HEK293 (cell line): ENCODE measurements around the gene ADCY3.

ENCODE experiments used
- CTCF ChIA-PET: fragments of 350-600 bp; formaldehyde crosslinking; extraction: SDS; loops from one replicate; lab custom pipeline; 2021; ENCODE audit warnings: antibody characterized with exemption; lab: Yijun Ruan, JAX
- POLR2A ChIA-PET: fragments of 300-600 bp; formaldehyde crosslinking; extraction: SDS; loops from one replicate; lab custom pipeline; 2020; ENCODE audit warnings: antibody characterized with exemption, inconsistent platforms; lab: Yijun Ruan, JAX
- H3K27ac ChIP-seq: fragments of 200-500 bp; sonication (Bioruptor generic); 2 replicates; pipeline ENCODE4 v1.5.1; 2014; ENCODE audit warnings: low read depth, low read length, control low read depth, inconsistent platforms; ENCODE audit errors: extremely low read depth
- H3K36me3 ChIP-seq, 2 experiments: fragments of 200-500 bp in 1 of 2; sonication (Bioruptor generic) in 1 of 2; 1 replicate in 1 of 2; 2 replicates in 1 of 2; pipeline ENCODE4 v1.5.1; 2014 to 2017; ENCODE audit warnings: inconsistent platforms in 2 of 2, low read length in 2 of 2; ENCODE audit not compliant: control insufficient read depth in 2 of 2, insufficient read depth in 1 of 2
- H3K4me1 ChIP-seq: fragments of 200-500 bp; sonication (Bioruptor generic); 2 replicates; pipeline ENCODE4 v1.5.1; 2014; ENCODE audit warnings: mild to moderate bottlenecking, low read length, inconsistent platforms; ENCODE audit not compliant: control insufficient read depth, insufficient read depth
- H3K4me3 ChIP-seq: 2 replicates; pipeline ENCODE4 v1.5.1; 2011; ENCODE audit warnings: low read depth, mild to moderate bottlenecking, control low read depth, low read length, moderate library complexity
- H3K9me3 ChIP-seq: fragments of 200-500 bp; sonication (Bioruptor generic); 2 replicates; pipeline ENCODE4 v1.5.1; 2014; ENCODE audit warnings: low read depth, low read length, inconsistent platforms; ENCODE audit not compliant: control insufficient read depth, insufficient read depth
- GLIS2 ChIP-seq: fragments of 450-650 bp; formaldehyde crosslinking; IDR thresholded peaks from 2 replicates; pipeline ENCODE4 v1.5.1; 2016; ENCODE audit warnings: missing biosample characterization, missing genetic modification characterization
- IKZF3 ChIP-seq: fragments of 450-650 bp; IDR thresholded peaks from 2 replicates; pipeline ENCODE4 v1.5.0; 2018; ENCODE audit warnings: missing biosample characterization, mild to moderate bottlenecking, missing genetic modification characterization, moderate library complexity
- INSM2 ChIP-seq: fragments of 450-650 bp; formaldehyde crosslinking; IDR thresholded peaks from 2 replicates; pipeline ENCODE4 v1.5.1; 2016; ENCODE audit warnings: missing biosample characterization, missing genetic modification characterization
- KLF1 ChIP-seq: fragments of 450-650 bp; formaldehyde crosslinking; IDR thresholded peaks from 2 replicates; pipeline ENCODE4 v1.5.1; 2016; ENCODE audit warnings: missing biosample characterization, missing genetic modification characterization
- KLF17 ChIP-seq: fragments of 450-650 bp; formaldehyde crosslinking; IDR thresholded peaks from 2 replicates; pipeline ENCODE4 v1.5.1; 2016; ENCODE audit warnings: missing biosample characterization, missing genetic modification characterization
- PATZ1 ChIP-seq: fragments of 450-650 bp; formaldehyde crosslinking; IDR thresholded peaks from 2 replicates; pipeline ENCODE4 v1.5.1; 2016; ENCODE audit warnings: missing biosample characterization, missing genetic modification characterization
- ZBTB1 ChIP-seq: fragments of 450-650 bp; formaldehyde crosslinking; IDR thresholded peaks from 2 replicates; pipeline ENCODE4 v1.5.1; 2016; ENCODE audit warnings: missing biosample characterization, missing genetic modification characterization
- ZBTB17 ChIP-seq: fragments of 450-650 bp; formaldehyde crosslinking; IDR thresholded peaks from 2 replicates; pipeline ENCODE4 v1.5.1; 2016; ENCODE audit warnings: missing biosample characterization, missing genetic modification characterization
- ZFHX2 ChIP-seq: fragments of 450-650 bp; formaldehyde crosslinking; conservative IDR thresholded peaks from 2 replicates; pipeline ENCODE4 v1.5.1; 2016; ENCODE audit warnings: missing biosample characterization, missing genetic modification characterization
- ZNF157 ChIP-seq: fragments of 450-650 bp; formaldehyde crosslinking; IDR thresholded peaks from 2 replicates; pipeline ENCODE4 v1.5.1; 2016; ENCODE audit warnings: missing biosample characterization, missing genetic modification characterization
- ZNF2 ChIP-seq: fragments of 450-650 bp; formaldehyde crosslinking; IDR thresholded peaks from 2 replicates; pipeline ENCODE4 v1.5.1; 2016; ENCODE audit warnings: missing biosample characterization, missing genetic modification characterization
- ZNF274 ChIP-seq, 2 experiments: fragments of 200-500 bp in 1 of 2; fragments of 450-650 bp in 1 of 2; sonication (Bioruptor generic) in 1 of 2; formaldehyde crosslinking in 1 of 2; IDR thresholded peaks; 2 replicates each; pipeline versions ENCODE4 v1.5.1 to v1.6.1; 2014 to 2016; ENCODE audit warnings: borderline replicate concordance in 1 of 2, inconsistent platforms in 1 of 2, low read length in 1 of 2, missing biosample characterization in 1 of 2, missing genetic modification characterization in 1 of 2
- ZNF350 ChIP-seq: fragments of 450-650 bp; formaldehyde crosslinking; IDR thresholded peaks from 2 replicates; pipeline ENCODE4 v1.5.0; 2017; ENCODE audit warnings: missing biosample characterization, mild to moderate bottlenecking, missing genetic modification characterization
- ZNF404 ChIP-seq: fragments of 450-650 bp; formaldehyde crosslinking; IDR thresholded peaks from 2 replicates; pipeline ENCODE4 v1.5.1; 2017; ENCODE audit warnings: missing biosample characterization, missing genetic modification characterization
- ZNF548 ChIP-seq: fragments of 450-650 bp; formaldehyde crosslinking; IDR thresholded peaks from 2 replicates; pipeline ENCODE4 v1.5.1; 2016; ENCODE audit warnings: missing biosample characterization, missing genetic modification characterization
- ZNF596 ChIP-seq: fragments of 450-650 bp; IDR thresholded peaks from 2 replicates; pipeline ENCODE4 v1.5.0; 2018; ENCODE audit warnings: missing biosample characterization, mild to moderate bottlenecking, missing genetic modification characterization, moderate library complexity
- ZNF629 ChIP-seq: fragments of 450-650 bp; formaldehyde crosslinking; IDR thresholded peaks from 2 replicates; pipeline ENCODE4 v1.5.1; 2017; ENCODE audit warnings: missing biosample characterization, missing genetic modification characterization
- ZNF645 ChIP-seq: fragments of 450-650 bp; formaldehyde crosslinking; IDR thresholded peaks from 2 replicates; pipeline ENCODE4; 2016; ENCODE audit warnings: missing biosample characterization, missing genetic modification characterization
- ZNF707 ChIP-seq: fragments of 450-650 bp; formaldehyde crosslinking; IDR thresholded peaks from 2 replicates; pipeline ENCODE4 v1.5.1; 2016; ENCODE audit warnings: missing biosample characterization, missing genetic modification characterization
- ZNF776 ChIP-seq: fragments of 450-650 bp; formaldehyde crosslinking; IDR thresholded peaks from 2 replicates; pipeline ENCODE4 v1.5.0; 2017; ENCODE audit warnings: missing biosample characterization, missing genetic modification characterization, borderline replicate concordance
- ZSCAN4 ChIP-seq: fragments of 450-650 bp; formaldehyde crosslinking; IDR thresholded peaks from 2 replicates; pipeline ENCODE4 v1.5.1; 2017; ENCODE audit warnings: missing biosample characterization, missing genetic modification characterization

ADCY3 gene

GRCh38 chr2:24871852-24872333 is 48.1 kb downstream of the ADCY3 start:
- no peak overlapping the region for H3K27ac ChIP-seq
- POLR2A ChIA-PET: no interaction called here
- CTCF ChIA-PET: no interaction called here

GRCh38 chr2:24870891-24871705 is 48.9 kb downstream of the ADCY3 start:
- H3K4me3 ChIP-seq: no peak overlapping the region
- ChIA-PET POLR2A (no interaction called here), CTCF (no interaction called here)
- H3K9me3 ChIP-seq: no peaks in the 10 kb centered on the region
- no peak overlapping the region for H3K27ac ChIP-seq
- peaks cover 10 to 39% of the 10 kb centered on the region in 2 experiments for H3K36me3 ChIP-seq
- no peak for TF ChIP-seq KLF1 (tag by site-specific recombination)
- no peak for TF ChIP-seq ZNF350
- TF ChIP-seq ZNF274 (IDR thresholded peaks at IDR 0.05; ENCODE audit: low read length): no peak
- no peak for TF ChIP-seq ZNF274 (tag by site-specific recombination; IDR thresholded peaks at IDR 0.05; ENCODE audit: borderline replicate concordance)
- TF ChIP-seq PATZ1: no peak
- no peak for TF ChIP-seq ZNF548 (tag by site-specific recombination)
- TF ChIP-seq ZFHX2: no peak
- TF ChIP-seq ZNF707 (tag by site-specific recombination): no peak
- no peak for TF ChIP-seq ZNF2 (tag by site-specific recombination)
- no peak for TF ChIP-seq ZSCAN4
- TF ChIP-seq INSM2: no peak
- TF ChIP-seq ZNF596: no peak
- no peak for TF ChIP-seq GLIS2
- no peak for TF ChIP-seq IKZF3 (tag by site-specific recombination)
- TF ChIP-seq ZNF776 (tag by site-specific recombination): no peak
- no peak for TF ChIP-seq ZNF645
- no peak for TF ChIP-seq ZBTB17
- TF ChIP-seq ZNF629 (tag by site-specific recombination): no peak
- TF ChIP-seq ZNF157: no peak
- TF ChIP-seq ZBTB1 (tag by site-specific recombination): no peak
- no peaks in the 10 kb centered on the region; the same call in 1 of the 2 replicates for H3K4me1 ChIP-seq

More at GRCh38 chr2:24871852-24872333, 48.1 kb downstream of the ADCY3 start:
- TF ChIP-seq KLF17 (tag by site-specific recombination): peak; percentile 34; the same call in 1 of the 2 replicates
- TF ChIP-seq ZNF776 (tag by site-specific recombination): no peak
- no peak for TF ChIP-seq ZNF404
- TF ChIP-seq ZNF157: no peak
- H3K4me3 ChIP-seq: no peak overlapping the region
- H3K36me3 ChIP-seq: peaks cover 10 to 39% of the 10 kb centered on the region in 2 experiments
- H3K9me3 ChIP-seq: no peaks in the 10 kb centered on the region
- no peaks in the 10 kb centered on the region; the same call in 1 of the 2 replicates for H3K4me1 ChIP-seq
